ENCODE data around the gene PPFIA1. TPM values are rescaled to one million over a fixed set of nuclear protein-coding genes. Genes with fewer than 3 reads are reported as not detected.

The PPFIA1 gene
- total RNA-seq, 1 experiment from 2014 or later = 113 TPM

- H3K36me3 ChIP-seq (ENCODE audit: insufficient read depth, low read length, poor library complexity, severe bottlenecking) = peaks cover 52% of the 10 kb centered on the region
- TF ChIP-seq EZH2 (IDR thresholded peaks at IDR 0.05; ENCODE audit: borderline replicate concordance, low read depth, low read length, poor library complexity, severe bottlenecking) = no peak
- TF ChIP-seq, protein P1, sequence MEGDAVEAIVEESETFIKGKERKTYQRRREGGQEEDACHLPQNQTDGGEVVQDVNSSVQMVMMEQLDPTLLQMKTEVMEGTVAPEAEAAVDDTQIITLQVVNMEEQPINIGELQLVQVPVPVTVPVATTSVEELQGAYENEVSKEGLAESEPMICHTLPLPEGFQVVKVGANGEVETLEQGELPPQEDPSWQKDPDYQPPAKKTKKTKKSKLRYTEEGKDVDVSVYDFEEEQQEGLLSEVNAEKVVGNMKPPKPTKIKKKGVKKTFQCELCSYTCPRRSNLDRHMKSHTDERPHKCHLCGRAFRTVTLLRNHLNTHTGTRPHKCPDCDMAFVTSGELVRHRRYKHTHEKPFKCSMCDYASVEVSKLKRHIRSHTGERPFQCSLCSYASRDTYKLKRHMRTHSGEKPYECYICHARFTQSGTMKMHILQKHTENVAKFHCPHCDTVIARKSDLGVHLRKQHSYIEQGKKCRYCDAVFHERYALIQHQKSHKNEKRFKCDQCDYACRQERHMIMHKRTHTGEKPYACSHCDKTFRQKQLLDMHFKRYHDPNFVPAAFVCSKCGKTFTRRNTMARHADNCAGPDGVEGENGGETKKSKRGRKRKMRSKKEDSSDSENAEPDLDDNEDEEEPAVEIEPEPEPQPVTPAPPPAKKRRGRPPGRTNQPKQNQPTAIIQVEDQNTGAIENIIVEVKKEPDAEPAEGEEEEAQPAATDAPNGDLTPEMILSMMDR (conservative IDR thresholded peaks at IDR 0.05; ENCODE audit: low read depth, low read length) = no peak
- intact Hi-C loops (cut with micrococcal nuclease; ENCODE audit: unreplicated experiment) = no loop called here
- CTCF ChIA-PET = no interaction called here
- BruUV-seq (replicated peaks) = no TSS peak
- DNase-seq (ENCODE audit: low spot score) = no peak
- no peak overlapping the region for H3K4me3 ChIP-seq (ENCODE audit: low read depth, low read length, poor library complexity, severe bottlenecking)
- H3K27ac ChIP-seq (ENCODE audit: low read depth, low read length, poor library complexity, severe bottlenecking) = no peak overlapping the region
- no peaks in the 10 kb centered on the region for H3K9me3 ChIP-seq (ENCODE audit: low read depth, low read length, poor library complexity, severe bottlenecking)
- H3K27me3 ChIP-seq (replicated peaks; ENCODE audit: insufficient read depth, low read depth, low read length, poor library complexity) = no peaks in the 10 kb centered on the region
- H3K4me1 ChIP-seq (ENCODE audit: insufficient read depth, low read length, poor library complexity, severe bottlenecking) = no peaks in the 10 kb centered on the region
- POLR2A ChIA-PET (ENCODE audit: low non-redundant PET) = no interaction called here
Measured at GRCh38 chr11:70288721-70289120, 18.2 kb downstream of the PPFIA1 start.

DNA sequence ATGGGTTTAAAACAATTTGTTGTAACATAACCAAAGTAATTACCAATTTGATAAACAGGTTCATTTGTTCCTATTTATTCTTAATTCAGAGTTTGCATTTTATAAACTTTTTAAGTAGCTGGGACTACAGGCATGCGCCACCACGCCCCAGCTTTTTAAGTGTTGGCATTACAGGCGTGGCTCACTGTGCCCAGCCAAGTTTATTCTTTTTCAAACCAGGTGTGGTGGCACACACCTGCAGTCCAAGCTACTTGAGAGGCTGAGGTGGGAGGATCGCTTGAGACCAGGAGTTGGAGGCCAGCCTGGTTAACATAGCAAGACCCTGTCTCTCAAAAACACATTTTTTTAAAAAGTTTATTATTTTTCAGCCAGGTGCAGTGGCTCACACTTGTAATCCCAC lies 19.1 kb downstream of the PPFIA1 start:
- no peaks in the 10 kb centered on the region for H3K9me3 ChIP-seq (ENCODE audit: low read depth, low read length, poor library complexity, severe bottlenecking)
- no TSS peak for BruUV-seq (replicated peaks)
- CTCF ChIA-PET = no interaction called here
- TF ChIP-seq, protein P1 (conservative IDR thresholded peaks at IDR 0.05; ENCODE audit: low read depth, low read length) = no peak
- TF ChIP-seq EZH2 (IDR thresholded peaks at IDR 0.05; ENCODE audit: borderline replicate concordance, low read depth, low read length, poor library complexity, severe bottlenecking) = no peak
- intact Hi-C loops (cut with micrococcal nuclease; ENCODE audit: unreplicated experiment) = no loop called here
- no peak overlapping the region for H3K4me3 ChIP-seq (ENCODE audit: low read depth, low read length, poor library complexity, severe bottlenecking)
- peaks cover 46% of the 10 kb centered on the region for H3K36me3 ChIP-seq (ENCODE audit: insufficient read depth, low read length, poor library complexity, severe bottlenecking)
- H3K27ac ChIP-seq (ENCODE audit: low read depth, low read length, poor library complexity, severe bottlenecking) = no peak overlapping the region
- DNase-seq (ENCODE audit: low spot score) = no peak
- POLR2A ChIA-PET (ENCODE audit: low non-redundant PET) = no interaction called here
- no peaks in the 10 kb centered on the region for H3K4me1 ChIP-seq (ENCODE audit: insufficient read depth, low read length, poor library complexity, severe bottlenecking)
- no peaks in the 10 kb centered on the region for H3K27me3 ChIP-seq (replicated peaks; ENCODE audit: insufficient read depth, low read depth, low read length, poor library complexity)

GRCh38 chr11:70290361-70291065 lies 20.0 kb downstream of the PPFIA1 start:
- POLR2A ChIA-PET (ENCODE audit: low non-redundant PET) = no interaction called here
- no peak for DNase-seq (ENCODE audit: low spot score)

More at GRCh38 chr11:70290361-70291065, 20.0 kb downstream of the PPFIA1 start:
- CTCF ChIA-PET = interaction anchor here (0.5 kb wide), 1 partner anchor 12 kb away, joined by 3 read pairs; no protein-coding TSS in a partner anchor
- TF ChIP-seq EZH2 (IDR thresholded peaks at IDR 0.05; ENCODE audit: borderline replicate concordance, low read depth, low read length, poor library complexity, severe bottlenecking) = no peak
- TF ChIP-seq, protein P1 (conservative IDR thresholded peaks at IDR 0.05; ENCODE audit: low read depth, low read length) = no peak
- Histone ChIP-seq H3K27me3 (replicated peaks; ENCODE audit: insufficient read depth, low read depth, low read length, poor library complexity) (no peaks in the 10 kb centered on the region), H3K27ac (ENCODE audit: low read depth, low read length, poor library complexity, severe bottlenecking) (no peak overlapping the region), H3K4me1 (ENCODE audit: insufficient read depth, low read length, poor library complexity, severe bottlenecking) (no peaks in the 10 kb centered on the region), H3K9me3 (ENCODE audit: low read depth, low read length, poor library complexity, severe bottlenecking) (no peaks in the 10 kb centered on the region), H3K4me3 (ENCODE audit: low read depth, low read length, poor library complexity, severe bottlenecking) (no peak overlapping the region), H3K36me3 (ENCODE audit: insufficient read depth, low read length, poor library complexity, severe bottlenecking) (peaks cover 41% of the 10 kb centered on the region)
- intact Hi-C loops (cut with micrococcal nuclease; ENCODE audit: unreplicated experiment) = no loop called here
- BruUV-seq (replicated peaks) = no TSS peak

Data from A673 (cell line).